ENCODE results near the gene EML4. TPM values are rescaled to one million over a fixed set of nuclear protein-coding genes. Genes with fewer than 3 reads are reported as not detected.
A peak's percentile ranks its signal among the peaks of the same experiment; 100 is the strongest.

Gene EML4
- total RNA-seq, 1 experiment from 2014 or later, result 107 TPM

DNA sequence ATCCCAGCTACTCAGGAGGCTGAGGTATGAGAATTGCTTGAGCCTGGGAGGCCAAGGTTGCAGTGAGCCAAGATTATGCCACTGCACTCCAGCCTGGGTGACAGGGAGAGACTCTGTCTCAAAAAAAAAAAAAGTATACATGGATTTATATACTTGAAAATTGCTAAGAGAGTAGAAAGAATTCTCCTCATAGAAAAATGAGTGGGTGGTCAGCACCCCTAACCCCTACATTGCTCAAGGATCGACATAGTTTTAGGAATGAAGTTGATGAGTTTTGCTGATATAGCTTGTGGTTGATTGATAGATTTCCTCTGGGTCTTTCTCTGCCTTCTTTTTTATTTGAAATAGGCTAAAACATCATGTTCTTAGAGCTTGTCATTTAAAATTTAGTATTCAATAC, 58.9 kb downstream of the EML4 start:
- Histone ChIP-seq H3K9me3 (ENCODE audit: control insufficient read depth, insufficient read depth, low read depth, low read length) (no peaks in the 10 kb centered on the region), H3K27ac (ENCODE audit: low read length) (no peak overlapping the region), H3K27me3 (ENCODE audit: control insufficient read depth, insufficient read depth, low read length) (no peaks in the 10 kb centered on the region), H3K4me3 (ENCODE audit: low read depth in 2 of 2, low read length in 2 of 2) (no peak overlapping the region), H3K4me1 (ENCODE audit: control insufficient read depth, insufficient read depth, low read length) (peaks cover 29% of the 10 kb centered on the region), H3K36me3 (ENCODE audit: control insufficient read depth, insufficient read depth, low read length) (no peaks in the 10 kb centered on the region)
- BruUV-seq (replicated peaks), result no TSS peak
- TF ChIP-seq POLR2AphosphoS5 (IDR thresholded peaks at IDR 0.05; ENCODE audit: low read depth, low read length) (no peak), TCF7L2 (IDR thresholded peaks at IDR 0.05; ENCODE audit: low read depth, low read length) (no peak), SIN3A (IDR thresholded peaks at IDR 0.05; ENCODE audit: borderline replicate concordance, insufficient read depth, low read depth, low read length) (no peak)
- TF ChIP-seq, protein P1, sequence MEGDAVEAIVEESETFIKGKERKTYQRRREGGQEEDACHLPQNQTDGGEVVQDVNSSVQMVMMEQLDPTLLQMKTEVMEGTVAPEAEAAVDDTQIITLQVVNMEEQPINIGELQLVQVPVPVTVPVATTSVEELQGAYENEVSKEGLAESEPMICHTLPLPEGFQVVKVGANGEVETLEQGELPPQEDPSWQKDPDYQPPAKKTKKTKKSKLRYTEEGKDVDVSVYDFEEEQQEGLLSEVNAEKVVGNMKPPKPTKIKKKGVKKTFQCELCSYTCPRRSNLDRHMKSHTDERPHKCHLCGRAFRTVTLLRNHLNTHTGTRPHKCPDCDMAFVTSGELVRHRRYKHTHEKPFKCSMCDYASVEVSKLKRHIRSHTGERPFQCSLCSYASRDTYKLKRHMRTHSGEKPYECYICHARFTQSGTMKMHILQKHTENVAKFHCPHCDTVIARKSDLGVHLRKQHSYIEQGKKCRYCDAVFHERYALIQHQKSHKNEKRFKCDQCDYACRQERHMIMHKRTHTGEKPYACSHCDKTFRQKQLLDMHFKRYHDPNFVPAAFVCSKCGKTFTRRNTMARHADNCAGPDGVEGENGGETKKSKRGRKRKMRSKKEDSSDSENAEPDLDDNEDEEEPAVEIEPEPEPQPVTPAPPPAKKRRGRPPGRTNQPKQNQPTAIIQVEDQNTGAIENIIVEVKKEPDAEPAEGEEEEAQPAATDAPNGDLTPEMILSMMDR (IDR thresholded peaks at IDR 0.05), result no peak
- TF ChIP-seq, protein P2, sequence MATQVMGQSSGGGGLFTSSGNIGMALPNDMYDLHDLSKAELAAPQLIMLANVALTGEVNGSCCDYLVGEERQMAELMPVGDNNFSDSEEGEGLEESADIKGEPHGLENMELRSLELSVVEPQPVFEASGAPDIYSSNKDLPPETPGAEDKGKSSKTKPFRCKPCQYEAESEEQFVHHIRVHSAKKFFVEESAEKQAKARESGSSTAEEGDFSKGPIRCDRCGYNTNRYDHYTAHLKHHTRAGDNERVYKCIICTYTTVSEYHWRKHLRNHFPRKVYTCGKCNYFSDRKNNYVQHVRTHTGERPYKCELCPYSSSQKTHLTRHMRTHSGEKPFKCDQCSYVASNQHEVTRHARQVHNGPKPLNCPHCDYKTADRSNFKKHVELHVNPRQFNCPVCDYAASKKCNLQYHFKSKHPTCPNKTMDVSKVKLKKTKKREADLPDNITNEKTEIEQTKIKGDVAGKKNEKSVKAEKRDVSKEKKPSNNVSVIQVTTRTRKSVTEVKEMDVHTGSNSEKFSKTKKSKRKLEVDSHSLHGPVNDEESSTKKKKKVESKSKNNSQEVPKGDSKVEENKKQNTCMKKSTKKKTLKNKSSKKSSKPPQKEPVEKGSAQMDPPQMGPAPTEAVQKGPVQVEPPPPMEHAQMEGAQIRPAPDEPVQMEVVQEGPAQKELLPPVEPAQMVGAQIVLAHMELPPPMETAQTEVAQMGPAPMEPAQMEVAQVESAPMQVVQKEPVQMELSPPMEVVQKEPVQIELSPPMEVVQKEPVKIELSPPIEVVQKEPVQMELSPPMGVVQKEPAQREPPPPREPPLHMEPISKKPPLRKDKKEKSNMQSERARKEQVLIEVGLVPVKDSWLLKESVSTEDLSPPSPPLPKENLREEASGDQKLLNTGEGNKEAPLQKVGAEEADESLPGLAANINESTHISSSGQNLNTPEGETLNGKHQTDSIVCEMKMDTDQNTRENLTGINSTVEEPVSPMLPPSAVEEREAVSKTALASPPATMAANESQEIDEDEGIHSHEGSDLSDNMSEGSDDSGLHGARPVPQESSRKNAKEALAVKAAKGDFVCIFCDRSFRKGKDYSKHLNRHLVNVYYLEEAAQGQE (IDR thresholded peaks at IDR 0.05; ENCODE audit: insufficient read depth in 1 of 2, low read depth in 2 of 2, low read length in 1 of 2), result no peak
- ChIA-PET POLR2A (no interaction called here), CTCF (no interaction called here)
- no peak for ATAC-seq
- no peak for DNase-seq (ENCODE audit: low read depth, low spot score)
- in situ Hi-C loops (cut with HindIII; ENCODE audit: low pct_unique_long_range_greater_than_20kb, low sequenced_read_pairs) (no loop called here), intact Hi-C loops (cut with micrococcal nuclease; ENCODE audit: unreplicated experiment) (no loop called here)

DNA sequence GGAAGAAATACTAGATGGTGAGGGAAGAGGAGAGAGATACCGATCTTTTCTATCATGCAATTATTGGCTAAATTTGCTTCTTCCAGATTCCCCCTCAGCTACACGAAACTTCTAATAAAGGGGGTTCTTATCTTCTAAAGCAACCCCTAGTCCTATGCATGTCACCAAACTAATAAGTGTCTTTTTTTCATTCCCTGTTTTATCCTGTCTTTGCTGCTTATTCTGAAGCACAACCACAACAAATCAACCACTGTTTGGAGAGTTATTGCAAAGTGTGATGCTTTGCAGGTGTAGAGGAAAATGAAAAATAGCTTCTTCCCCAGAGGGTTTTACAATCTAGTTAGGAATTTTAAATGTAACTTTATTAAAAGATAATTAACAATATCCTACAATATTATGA, 60.8 kb downstream of the EML4 start:
- Histone ChIP-seq H3K4me3 (ENCODE audit: low read depth in 2 of 2, low read length in 2 of 2) (no peak overlapping the region), H3K27me3 (ENCODE audit: control insufficient read depth, insufficient read depth, low read length) (no peaks in the 10 kb centered on the region), H3K36me3 (ENCODE audit: control insufficient read depth, insufficient read depth, low read length) (no peaks in the 10 kb centered on the region), H3K27ac (ENCODE audit: low read length) (no peak overlapping the region), H3K9me3 (ENCODE audit: control insufficient read depth, insufficient read depth, low read depth, low read length) (no peaks in the 10 kb centered on the region), H3K4me1 (ENCODE audit: control insufficient read depth, insufficient read depth, low read length) (peaks cover 17% of the 10 kb centered on the region)
- ChIA-PET CTCF (no interaction called here), POLR2A (no interaction called here)
- DNase-seq (ENCODE audit: low read depth, low spot score), result no peak
- TSS peak; percentile 19 for BruUV-seq (replicated peaks)
- no peak for ATAC-seq
- in situ Hi-C loops (cut with HindIII; ENCODE audit: low pct_unique_long_range_greater_than_20kb, low sequenced_read_pairs), result no loop called here
- intact Hi-C loops (cut with micrococcal nuclease; ENCODE audit: unreplicated experiment), result loop anchor here (10.0 kb wide), 1 partner anchor 375 kb away; no protein-coding TSS in a partner anchor
- TF ChIP-seq, protein P1 (IDR thresholded peaks at IDR 0.05), result no peak
- TF ChIP-seq, protein P2 (IDR thresholded peaks at IDR 0.05; ENCODE audit: insufficient read depth in 1 of 2, low read depth in 2 of 2, low read length in 1 of 2), result no peak
- no peak for TF ChIP-seq TCF7L2 (IDR thresholded peaks at IDR 0.05; ENCODE audit: low read depth, low read length)
- TF ChIP-seq POLR2AphosphoS5 (IDR thresholded peaks at IDR 0.05; ENCODE audit: low read depth, low read length), result no peak
- TF ChIP-seq SIN3A (IDR thresholded peaks at IDR 0.05; ENCODE audit: borderline replicate concordance, insufficient read depth, low read depth, low read length), result no peak

All from Panc1 (cell line).